ENCODE results near the gene C17orf67. TPM values are rescaled to one million over a fixed set of nuclear protein-coding genes. Genes with fewer than 3 reads are reported as not detected.

The C17orf67 gene
- total and polyA plus RNA-seq, 2 of the 13 experiments (the other 11 are each of a cell fraction or from before 2014, with no cell fraction given) = 0.41 to 0.86 TPM

DNA sequence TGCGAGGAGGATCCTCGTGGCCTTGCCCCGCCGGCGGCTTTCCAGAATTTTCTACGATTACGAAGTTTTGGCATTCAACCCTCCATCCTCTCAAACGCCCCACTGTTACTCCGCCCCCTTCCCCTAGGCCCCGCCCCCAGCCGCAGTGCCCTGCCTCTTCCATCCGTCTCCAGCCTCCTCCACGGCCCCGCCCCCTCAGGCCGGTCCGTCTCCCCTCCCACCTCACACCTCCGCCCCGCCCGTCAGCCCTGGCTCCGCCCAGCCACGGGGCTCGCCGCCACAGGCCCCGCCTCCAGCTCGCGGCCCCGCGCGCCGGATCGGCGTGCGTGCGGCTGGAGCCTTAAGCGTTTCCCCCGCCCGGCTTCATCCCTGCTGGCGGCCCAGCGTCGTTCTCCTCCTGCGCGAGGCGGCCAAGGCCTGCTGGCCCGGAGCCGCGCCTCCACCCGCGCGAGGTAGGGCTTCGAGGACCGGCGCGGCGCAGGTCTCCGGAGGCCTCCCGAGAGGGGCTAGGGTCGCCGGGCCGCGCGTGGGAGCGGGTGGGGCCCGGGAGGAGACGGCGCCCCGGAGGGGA lies at the start of gene C17orf67, which contains the start of gene DGKE (continued):
- TF ChIP-seq, protein P1, sequence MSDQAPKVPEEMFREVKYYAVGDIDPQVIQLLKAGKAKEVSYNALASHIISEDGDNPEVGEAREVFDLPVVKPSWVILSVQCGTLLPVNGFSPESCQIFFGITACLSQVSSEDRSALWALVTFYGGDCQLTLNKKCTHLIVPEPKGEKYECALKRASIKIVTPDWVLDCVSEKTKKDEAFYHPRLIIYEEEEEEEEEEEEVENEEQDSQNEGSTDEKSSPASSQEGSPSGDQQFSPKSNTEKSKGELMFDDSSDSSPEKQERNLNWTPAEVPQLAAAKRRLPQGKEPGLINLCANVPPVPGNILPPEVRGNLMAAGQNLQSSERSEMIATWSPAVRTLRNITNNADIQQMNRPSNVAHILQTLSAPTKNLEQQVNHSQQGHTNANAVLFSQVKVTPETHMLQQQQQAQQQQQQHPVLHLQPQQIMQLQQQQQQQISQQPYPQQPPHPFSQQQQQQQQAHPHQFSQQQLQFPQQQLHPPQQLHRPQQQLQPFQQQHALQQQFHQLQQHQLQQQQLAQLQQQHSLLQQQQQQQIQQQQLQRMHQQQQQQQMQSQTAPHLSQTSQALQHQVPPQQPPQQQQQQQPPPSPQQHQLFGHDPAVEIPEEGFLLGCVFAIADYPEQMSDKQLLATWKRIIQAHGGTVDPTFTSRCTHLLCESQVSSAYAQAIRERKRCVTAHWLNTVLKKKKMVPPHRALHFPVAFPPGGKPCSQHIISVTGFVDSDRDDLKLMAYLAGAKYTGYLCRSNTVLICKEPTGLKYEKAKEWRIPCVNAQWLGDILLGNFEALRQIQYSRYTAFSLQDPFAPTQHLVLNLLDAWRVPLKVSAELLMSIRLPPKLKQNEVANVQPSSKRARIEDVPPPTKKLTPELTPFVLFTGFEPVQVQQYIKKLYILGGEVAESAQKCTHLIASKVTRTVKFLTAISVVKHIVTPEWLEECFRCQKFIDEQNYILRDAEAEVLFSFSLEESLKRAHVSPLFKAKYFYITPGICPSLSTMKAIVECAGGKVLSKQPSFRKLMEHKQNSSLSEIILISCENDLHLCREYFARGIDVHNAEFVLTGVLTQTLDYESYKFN (CRISPR knock-in tag; conservative IDR thresholded peaks at IDR 0.05) = peak; percentile 13; the same call in 1 of the 2 replicates
- TF ChIP-seq ZSCAN20 (CRISPR knock-in tag; IDR thresholded peaks at IDR 0.05; ENCODE audit: borderline replicate concordance) (peak; percentile 57; the same call in 1 of the 2 replicates), ZNF546 (CRISPR knock-in tag; conservative IDR thresholded peaks at IDR 0.05) (peak; percentile 31; the same call in 1 of the 2 replicates), ZNF260 (CRISPR knock-in tag; IDR thresholded peaks at IDR 0.05; ENCODE audit: borderline replicate concordance, low read depth) (no peak), MXI1 (IDR thresholded peaks at IDR 0.05; ENCODE audit: borderline replicate concordance, low read depth, low read length) (peak; percentile 79; the same call in 2 of the 3 replicates), POLR2A (IDR thresholded peaks at IDR 0.05; ENCODE audit: insufficient read depth in 1 of 2, low read depth in 2 of 2, low read length in 2 of 2) (peak; percentile 27 to 66; a peak in 3 of 4 replicates), ZNF891 (CRISPR knock-in tag; IDR thresholded peaks at IDR 0.05) (no peak; the same call in 1 of the 2 replicates), HNRNPLL (IDR thresholded peaks at IDR 0.05; ENCODE audit: low read depth, low read length, poor library complexity, severe bottlenecking) (no peak), JDP2 (CRISPR knock-in tag; IDR thresholded peaks at IDR 0.05; ENCODE audit: borderline replicate concordance) (no peak; the same call in 1 of the 2 replicates), RAD21 (CRISPR knock-in tag; IDR thresholded peaks at IDR 0.05) (no peak), ZNF33A (CRISPR knock-in tag; IDR thresholded peaks at IDR 0.05; ENCODE audit: borderline replicate concordance) (no peak), PHF20 (CRISPR knock-in tag; IDR thresholded peaks at IDR 0.05) (no peak), ZNF724P (CRISPR knock-in tag; IDR thresholded peaks at IDR 0.05; ENCODE audit: borderline replicate concordance) (peak; percentile 53; the same call in 1 of the 2 replicates), ASH2L (IDR thresholded peaks at IDR 0.05; ENCODE audit: insufficient read length, low read depth, low read length) (peak; percentile 76), ZNF879 (CRISPR knock-in tag; IDR thresholded peaks at IDR 0.05) (no peak)
- TF ChIP-seq, protein P2, sequence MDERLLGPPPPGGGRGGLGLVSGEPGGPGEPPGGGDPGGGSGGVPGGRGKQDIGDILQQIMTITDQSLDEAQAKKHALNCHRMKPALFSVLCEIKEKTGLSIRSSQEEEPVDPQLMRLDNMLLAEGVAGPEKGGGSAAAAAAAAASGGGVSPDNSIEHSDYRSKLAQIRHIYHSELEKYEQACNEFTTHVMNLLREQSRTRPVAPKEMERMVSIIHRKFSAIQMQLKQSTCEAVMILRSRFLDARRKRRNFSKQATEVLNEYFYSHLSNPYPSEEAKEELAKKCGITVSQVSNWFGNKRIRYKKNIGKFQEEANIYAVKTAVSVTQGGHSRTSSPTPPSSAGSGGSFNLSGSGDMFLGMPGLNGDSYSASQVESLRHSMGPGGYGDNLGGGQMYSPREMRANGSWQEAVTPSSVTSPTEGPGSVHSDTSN (CRISPR knock-in tag; IDR thresholded peaks at IDR 0.05) = 0 out of 2 replicates have a peak, but pooled peaks have one; percentile 27
- TF ChIP-seq, protein P3, sequence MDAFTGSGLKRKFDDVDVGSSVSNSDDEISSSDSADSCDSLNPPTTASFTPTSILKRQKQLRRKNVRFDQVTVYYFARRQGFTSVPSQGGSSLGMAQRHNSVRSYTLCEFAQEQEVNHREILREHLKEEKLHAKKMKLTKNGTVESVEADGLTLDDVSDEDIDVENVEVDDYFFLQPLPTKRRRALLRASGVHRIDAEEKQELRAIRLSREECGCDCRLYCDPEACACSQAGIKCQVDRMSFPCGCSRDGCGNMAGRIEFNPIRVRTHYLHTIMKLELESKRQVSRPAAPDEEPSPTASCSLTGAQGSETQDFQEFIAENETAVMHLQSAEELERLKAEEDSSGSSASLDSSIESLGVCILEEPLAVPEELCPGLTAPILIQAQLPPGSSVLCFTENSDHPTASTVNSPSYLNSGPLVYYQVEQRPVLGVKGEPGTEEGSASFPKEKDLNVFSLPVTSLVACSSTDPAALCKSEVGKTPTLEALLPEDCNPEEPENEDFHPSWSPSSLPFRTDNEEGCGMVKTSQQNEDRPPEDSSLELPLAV (CRISPR knock-in tag; conservative IDR thresholded peaks at IDR 0.05; ENCODE audit: low read depth) = peak; percentile 83; the same call in 1 of the 2 replicates
- TF ChIP-seq, protein P4, sequence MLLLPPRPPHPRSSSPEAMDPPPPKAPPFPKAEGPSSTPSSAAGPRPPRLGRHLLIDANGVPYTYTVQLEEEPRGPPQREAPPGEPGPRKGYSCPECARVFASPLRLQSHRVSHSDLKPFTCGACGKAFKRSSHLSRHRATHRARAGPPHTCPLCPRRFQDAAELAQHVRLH (CRISPR knock-in tag; IDR thresholded peaks at IDR 0.05; ENCODE audit: borderline replicate concordance, low read depth) = no peak
- TF ChIP-seq, protein P5, sequence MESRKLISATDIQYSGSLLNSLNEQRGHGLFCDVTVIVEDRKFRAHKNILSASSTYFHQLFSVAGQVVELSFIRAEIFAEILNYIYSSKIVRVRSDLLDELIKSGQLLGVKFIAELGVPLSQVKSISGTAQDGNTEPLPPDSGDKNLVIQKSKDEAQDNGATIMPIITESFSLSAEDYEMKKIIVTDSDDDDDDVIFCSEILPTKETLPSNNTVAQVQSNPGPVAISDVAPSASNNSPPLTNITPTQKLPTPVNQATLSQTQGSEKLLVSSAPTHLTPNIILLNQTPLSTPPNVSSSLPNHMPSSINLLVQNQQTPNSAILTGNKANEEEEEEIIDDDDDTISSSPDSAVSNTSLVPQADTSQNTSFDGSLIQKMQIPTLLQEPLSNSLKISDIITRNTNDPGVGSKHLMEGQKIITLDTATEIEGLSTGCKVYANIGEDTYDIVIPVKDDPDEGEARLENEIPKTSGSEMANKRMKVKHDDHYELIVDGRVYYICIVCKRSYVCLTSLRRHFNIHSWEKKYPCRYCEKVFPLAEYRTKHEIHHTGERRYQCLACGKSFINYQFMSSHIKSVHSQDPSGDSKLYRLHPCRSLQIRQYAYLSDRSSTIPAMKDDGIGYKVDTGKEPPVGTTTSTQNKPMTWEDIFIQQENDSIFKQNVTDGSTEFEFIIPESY (CRISPR knock-in tag; IDR thresholded peaks at IDR 0.05) = peak; percentile 48; the same call in 1 of the 2 replicates
